Chondrocyte (in vitro differentiated cells): Measurements from ENCODE around the gene SERPINH1. TPM values are rescaled to one million over a fixed set of nuclear protein-coding genes. Genes with fewer than 3 reads are reported as not detected.
A peak's percentile ranks its signal among the peaks of the same experiment; 100 is the strongest.

Experiments
- DNase-seq: peaks from one replicate; pipeline ENCODE4 v3.0.0; 2021; ENCODE audit warnings: mixed read lengths, low spot score
- H3K27ac Mint-ChIP-seq: one replicate; pipeline ENCODE4 v1.8.0; 2021; ENCODE audit warnings: mild to moderate bottlenecking, moderate library complexity, mixed read lengths; ENCODE audit not compliant: unreplicated experiment
- H3K27me3 Mint-ChIP-seq: 2 replicates; pipeline ENCODE4 v1.8.0; 2021; ENCODE audit warnings: low read depth, mixed read lengths
- H3K36me3 Mint-ChIP-seq: 2 replicates; pipeline ENCODE4 v1.8.0; 2021; ENCODE audit warnings: low read depth, mixed read lengths
- H3K4me1 Mint-ChIP-seq: 2 replicates; pipeline ENCODE4 v1.8.0; 2021; ENCODE audit warnings: low read depth, mild to moderate bottlenecking, mixed read lengths
- H3K4me3 Mint-ChIP-seq: one replicate; pipeline ENCODE4 v1.8.0; 2021; ENCODE audit warnings: mild to moderate bottlenecking, moderate library complexity, mixed read lengths; ENCODE audit not compliant: unreplicated experiment
- H3K9me3 Mint-ChIP-seq: 2 replicates; pipeline ENCODE4 v1.8.0; 2021; ENCODE audit warnings: low read depth, mixed read lengths
- CTCF ChIP-seq: fragments of 200-600 bp; sonication (generic); IDR thresholded peaks from 2 replicates; pipeline ENCODE4 v1.5.0; 2021; ENCODE audit warnings: antibody characterized with exemption, mild to moderate bottlenecking, moderate library complexity
- total RNA-seq: library from RNA; stranded (reverse); gene quantifications from 3 replicates; pipeline ENCODE4 v1.2.1, GENCODE V29; 2021

The SERPINH1 gene
- total RNA-seq, 1 donor from 2014 or later: 1,204 TPM

DNA sequence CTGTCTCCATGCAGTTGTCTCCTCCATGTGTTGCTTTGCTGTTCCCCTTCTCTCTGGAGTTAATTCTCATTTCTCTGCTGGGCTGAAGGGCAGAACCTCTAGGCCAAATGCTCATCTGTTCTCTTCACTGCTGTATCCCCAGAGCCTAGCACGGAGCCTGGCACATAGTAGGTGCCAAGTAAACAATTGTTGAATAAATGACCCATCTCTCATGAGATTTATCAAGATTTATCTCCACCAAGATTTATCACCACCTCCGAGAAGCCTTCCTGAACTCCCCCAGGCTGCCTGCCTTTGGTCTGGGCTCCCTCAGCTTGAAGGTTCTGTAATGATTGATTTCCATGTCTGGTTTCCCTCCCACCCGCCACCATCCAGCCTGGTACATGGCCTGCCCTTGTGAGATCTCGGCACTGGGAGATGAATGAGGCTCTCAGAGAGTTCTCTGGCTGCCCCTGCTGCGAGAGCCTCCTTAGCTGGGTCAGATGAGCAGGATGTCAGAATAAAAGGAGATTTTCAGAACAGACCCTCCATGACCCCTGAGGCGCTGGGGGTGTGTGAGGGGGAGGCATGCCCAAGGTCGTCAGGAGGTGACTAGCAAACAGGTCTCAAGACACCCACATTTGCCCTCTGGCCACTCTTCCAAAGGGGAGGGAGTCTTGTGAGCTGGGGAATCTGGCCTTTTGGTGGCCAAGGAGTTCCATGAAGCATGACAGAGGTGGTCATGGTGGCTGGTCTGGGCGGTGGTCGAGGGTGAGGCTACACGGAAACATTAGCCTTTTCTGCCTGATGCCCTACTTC is 33.9 kb upstream of the SERPINH1 start:
- TF ChIP-seq CTCF: no peak
- H3K27me3 Mint-ChIP-seq: no peaks in the 10 kb centered on the region
- no peaks in the 10 kb centered on the region for H3K9me3 Mint-ChIP-seq
- no peak overlapping the region for H3K27ac Mint-ChIP-seq
- H3K36me3 Mint-ChIP-seq: no peaks in the 10 kb centered on the region
- no peak for DNase-seq
- peaks cover 20% of the 10 kb centered on the region for H3K4me1 Mint-ChIP-seq
- no peak overlapping the region for H3K4me3 Mint-ChIP-seq

DNA sequence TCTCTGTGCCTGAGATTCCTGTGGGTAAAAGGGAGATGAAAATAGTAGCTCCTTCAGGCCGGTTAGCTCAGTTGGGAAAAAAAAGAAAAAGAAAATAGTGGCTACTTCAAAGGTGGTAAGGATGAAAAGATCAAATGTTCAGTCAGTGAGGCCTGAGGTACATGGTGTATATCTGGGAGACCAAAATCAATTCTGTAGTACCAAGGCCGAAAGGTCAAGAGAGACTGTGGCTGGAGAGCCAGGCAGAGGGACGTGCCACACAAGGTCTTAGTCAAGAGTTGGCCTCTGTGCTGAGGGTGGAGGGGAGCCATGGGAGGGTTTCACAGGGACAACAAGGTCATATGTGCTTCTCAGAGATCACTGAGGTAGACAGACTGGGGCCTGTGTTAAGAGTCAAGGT is 31.5 kb upstream of the SERPINH1 start:
- Mint-ChIP-seq H3K4me1 (peaks cover 22% of the 10 kb centered on the region), H3K27ac (no peak overlapping the region), H3K9me3 (no peaks in the 10 kb centered on the region), H3K27me3 (no peaks in the 10 kb centered on the region), H3K4me3 (no peak overlapping the region), H3K36me3 (no peaks in the 10 kb centered on the region)
- DNase-seq: no peak
- no peak for TF ChIP-seq CTCF

GRCh38 chr11:75531325-75531724 is 30.7 kb upstream of the SERPINH1 start:
- H3K4me3 Mint-ChIP-seq: no peak overlapping the region
- peaks cover 20% of the 10 kb centered on the region for H3K4me1 Mint-ChIP-seq
- H3K9me3 Mint-ChIP-seq: no peaks in the 10 kb centered on the region
- TF ChIP-seq CTCF: no peak
- DNase-seq: no peak
- H3K27me3 Mint-ChIP-seq: no peaks in the 10 kb centered on the region
- no peaks in the 10 kb centered on the region for H3K36me3 Mint-ChIP-seq
- no peak overlapping the region for H3K27ac Mint-ChIP-seq

DNA sequence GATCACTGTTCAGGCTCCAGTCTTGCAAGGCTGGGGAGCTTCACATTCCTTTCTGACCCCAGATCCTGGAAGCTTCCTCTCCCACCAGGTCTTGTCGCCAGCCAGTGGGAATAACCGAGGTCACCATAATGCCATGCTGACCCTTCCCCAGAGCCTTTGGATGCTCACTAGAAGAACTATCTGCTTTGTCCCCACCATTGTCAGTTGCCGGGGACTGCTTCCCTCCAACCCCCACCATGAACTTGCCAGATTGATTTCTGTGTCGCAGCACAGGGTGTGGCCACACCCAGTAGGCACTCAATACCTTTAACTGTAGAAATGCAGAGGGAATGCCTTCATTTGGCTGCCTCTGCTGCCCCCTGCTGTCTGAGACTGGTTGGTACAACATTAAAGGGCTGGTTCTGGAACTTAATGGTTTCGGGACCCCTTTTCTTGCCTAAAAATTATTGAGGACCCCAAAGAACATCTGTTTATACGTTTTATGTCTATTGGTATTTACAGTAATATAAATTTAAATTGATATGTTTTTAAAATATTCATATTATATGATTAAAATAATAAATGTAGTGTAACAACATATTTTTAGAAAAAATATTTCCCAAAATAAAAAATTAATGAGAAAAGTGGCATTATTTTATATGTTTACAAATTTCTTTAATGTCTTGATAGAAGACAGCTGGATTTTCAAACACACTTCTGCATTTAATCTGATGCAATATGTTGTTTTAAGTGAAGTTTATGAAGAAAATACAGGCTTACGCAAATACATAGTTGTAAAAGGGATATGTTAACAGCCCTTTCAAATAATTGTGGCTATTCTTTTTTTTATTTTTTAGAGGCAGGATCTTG is 29.6 kb upstream of the SERPINH1 start:
- no peak for DNase-seq
- H3K36me3 Mint-ChIP-seq: no peaks in the 10 kb centered on the region
- TF ChIP-seq CTCF: peak; percentile 100
- H3K9me3 Mint-ChIP-seq: no peaks in the 10 kb centered on the region
- H3K27me3 Mint-ChIP-seq: no peaks in the 10 kb centered on the region
- no peak overlapping the region for H3K4me3 Mint-ChIP-seq
- no peak overlapping the region for H3K27ac Mint-ChIP-seq
- H3K4me1 Mint-ChIP-seq: peaks cover 14% of the 10 kb centered on the region

- no peaks in the 10 kb centered on the region for H3K9me3 Mint-ChIP-seq
- TF ChIP-seq CTCF: no peak
- H3K4me1 Mint-ChIP-seq: peaks cover 14% of the 10 kb centered on the region
- H3K27ac Mint-ChIP-seq: no peak overlapping the region
- no peak overlapping the region for H3K4me3 Mint-ChIP-seq
- H3K27me3 Mint-ChIP-seq: peaks cover 2% of the 10 kb centered on the region
- no peak for DNase-seq
- no peaks in the 10 kb centered on the region for H3K36me3 Mint-ChIP-seq
These were observed 28.2 kb upstream of the SERPINH1 start for GRCh38 chr11:75533896-75534258.
